ENCODE data around the gene GLB1L. TPM values are rescaled to one million over a fixed set of nuclear protein-coding genes. Genes with fewer than 3 reads are reported as not detected.

The GLB1L gene
- total and polyA plus RNA-seq, 2 of the 8 experiments (the other 6 are each of a cell fraction or from before 2014, with no cell fraction given), result 3.7 to 4.0 TPM

GRCh38 chr2:219281588-219281987 is 36.3 kb upstream of the GLB1L start (continued):
- no peak for TF ChIP-seq TAF1 (IDR thresholded peaks at IDR 0.05; ENCODE audit: low read depth, low read length)
- TF ChIP-seq SIRT6 (IDR thresholded peaks at IDR 0.05; ENCODE audit: low read length), result no peak
